ENCODE data around the gene PSMF1.

The PSMF1 gene

GRCh38 chr20:1165521-1165920 is 47.1 kb downstream of the PSMF1 start:
- no peak for DNase-seq

GRCh38 chr20:1165941-1166340 is 47.5 kb downstream of the PSMF1 start:
- DNase-seq: no peak

DNA sequence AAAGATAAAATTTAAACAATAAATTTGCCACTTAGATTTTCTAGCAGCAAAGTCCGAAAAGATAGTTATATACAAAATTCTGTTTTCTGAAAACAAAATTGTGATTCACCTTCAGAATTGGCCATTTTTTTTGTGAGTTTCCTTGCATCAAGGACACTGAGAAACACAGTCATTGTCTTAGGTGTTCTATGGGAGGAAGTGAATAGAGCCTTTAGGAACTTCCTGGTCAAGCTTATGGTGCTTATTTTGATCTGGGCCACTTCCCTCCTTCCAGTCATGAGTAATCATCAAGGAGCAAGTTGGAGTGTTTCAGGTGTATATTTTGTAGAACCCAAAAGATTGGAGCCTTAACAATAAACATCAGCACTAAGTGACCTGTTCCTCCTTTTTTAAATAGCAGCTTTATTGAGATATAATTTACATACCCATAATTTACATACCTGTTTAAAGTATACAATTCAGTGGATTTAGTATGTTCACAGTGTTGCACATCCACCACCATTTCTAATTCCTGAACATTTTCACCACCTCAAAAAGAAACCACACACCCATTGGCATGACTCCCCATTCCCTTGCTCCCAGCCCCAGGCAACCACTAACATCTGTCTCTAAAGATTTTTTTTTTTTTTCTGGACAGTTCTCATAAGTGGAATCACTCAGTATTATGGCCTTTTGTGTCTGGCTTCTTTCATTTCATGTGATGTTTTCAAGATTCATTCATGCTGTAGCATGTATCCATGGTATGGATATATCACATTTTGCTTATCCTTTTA is 48.7 kb downstream of the PSMF1 start:
- no peak for DNase-seq

DNA sequence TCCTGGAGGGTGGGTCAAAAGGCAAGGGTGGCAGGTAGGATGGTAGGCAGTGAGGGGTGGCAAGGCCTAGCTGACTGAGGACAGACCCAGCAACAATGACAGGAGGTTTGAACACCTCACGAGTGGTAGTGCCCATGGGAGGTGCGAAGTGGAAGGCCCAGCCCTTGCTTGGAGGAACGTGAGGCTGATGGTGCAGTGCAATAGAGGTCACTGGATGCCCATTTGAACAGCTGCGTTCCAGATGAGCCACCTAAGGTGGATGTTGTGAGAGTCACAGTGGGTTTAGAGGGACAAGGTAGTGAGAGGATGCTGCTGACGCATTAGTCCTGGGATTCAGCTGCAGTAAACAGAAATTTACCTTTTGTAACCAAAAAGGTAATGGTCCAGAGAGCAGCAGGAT is 50.8 kb downstream of the PSMF1 start:
- DNase-seq: no peak

GRCh38 chr20:1171461-1172093 is 53.2 kb downstream of the PSMF1 start:
- peak; percentile 27 for DNase-seq

DNA sequence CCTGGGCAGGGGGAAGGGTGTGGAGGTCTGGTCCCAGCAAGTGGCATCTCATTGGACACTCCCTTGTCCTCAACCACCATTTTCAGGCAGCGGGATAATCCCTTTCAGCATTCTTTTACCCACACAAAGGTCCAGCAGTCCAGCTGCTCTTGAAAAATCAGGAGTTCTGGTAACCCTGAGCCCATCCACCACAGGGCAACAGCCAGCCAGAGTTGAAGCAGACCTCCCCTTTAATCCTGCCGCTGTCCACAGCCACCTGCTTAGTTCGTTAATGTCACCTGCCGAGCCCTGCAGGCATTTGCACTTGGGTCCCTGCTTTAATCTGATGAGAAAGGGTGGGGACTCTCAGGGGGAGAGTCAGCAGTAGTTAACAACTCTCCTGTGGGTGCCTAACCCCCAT is 55.3 kb downstream of the PSMF1 start:
- DNase-seq: no peak

DNA sequence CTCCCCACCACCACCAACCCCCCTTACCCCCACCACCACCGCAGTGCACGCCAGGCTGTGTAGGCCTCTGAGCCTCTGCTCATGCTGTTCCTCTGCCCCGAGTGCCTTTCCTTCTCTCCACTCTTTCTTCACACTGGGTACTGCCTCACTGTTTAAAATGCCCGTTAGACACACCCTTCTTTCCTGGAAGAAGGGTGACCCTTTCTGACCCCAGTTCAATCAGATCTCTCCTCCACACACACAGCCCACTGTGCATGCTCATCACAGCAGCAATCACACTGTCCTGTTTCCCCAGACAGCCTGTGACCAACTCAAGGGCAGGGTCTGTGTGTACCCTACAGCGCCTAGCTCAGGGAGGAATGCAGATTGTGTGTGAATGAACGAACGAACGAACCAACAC is 56.4 kb downstream of the PSMF1 start:
- DNase-seq: no peak

DNA sequence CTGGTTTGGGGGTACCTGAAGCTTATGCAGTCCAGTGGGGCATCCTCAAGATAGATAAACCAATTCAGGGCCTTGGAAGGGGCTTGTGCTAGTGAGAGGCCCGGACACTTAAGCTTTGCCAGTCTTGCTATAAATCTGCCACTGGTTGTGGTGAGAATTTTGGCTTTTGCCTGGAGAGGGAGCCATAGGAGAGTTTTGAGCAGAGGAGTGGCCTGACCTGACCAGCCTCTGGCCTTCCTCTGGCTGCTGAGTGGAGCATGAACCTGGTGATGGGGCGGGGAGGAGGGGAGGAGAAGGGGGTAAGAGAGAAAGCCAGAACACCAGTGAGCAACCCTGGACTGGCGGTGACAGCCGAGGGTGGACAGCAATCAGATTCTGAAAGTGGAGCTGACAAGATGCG is 59.3 kb downstream of the PSMF1 start:
- DNase-seq: no peak

DNA sequence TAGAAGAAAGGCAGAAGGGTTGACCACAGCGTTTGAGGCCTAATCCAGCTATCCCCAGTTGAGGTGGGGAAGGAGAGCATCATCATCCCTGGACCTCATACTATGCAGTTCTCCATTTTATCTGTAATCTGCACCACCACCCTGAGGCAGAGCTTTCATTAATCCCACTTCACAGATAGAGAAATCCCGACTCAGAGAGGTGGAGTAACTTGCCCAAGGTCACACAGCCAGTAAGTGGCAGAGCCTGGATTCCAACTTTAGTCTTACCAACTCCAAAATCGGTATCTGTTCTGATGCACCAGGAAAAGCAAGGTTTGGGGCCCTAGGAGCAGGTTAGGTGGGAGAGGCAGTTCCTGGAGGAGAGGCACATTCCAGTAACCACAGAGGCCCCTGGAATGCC is 59.7 kb downstream of the PSMF1 start:
- no peak for DNase-seq

GRCh38 chr20:1178623-1179022 is 60.2 kb downstream of the PSMF1 start:
- no peak for DNase-seq

GRCh38 chr20:1180949-1181348 is 62.5 kb downstream of the PSMF1 start:
- DNase-seq: no peak

- no peak for DNase-seq
Measured at GRCh38 chr20:1182106-1182505, 63.7 kb downstream of the PSMF1 start.

GRCh38 chr20:1183153-1183552 is 64.8 kb downstream of the PSMF1 start:
- DNase-seq: no peak

DNA sequence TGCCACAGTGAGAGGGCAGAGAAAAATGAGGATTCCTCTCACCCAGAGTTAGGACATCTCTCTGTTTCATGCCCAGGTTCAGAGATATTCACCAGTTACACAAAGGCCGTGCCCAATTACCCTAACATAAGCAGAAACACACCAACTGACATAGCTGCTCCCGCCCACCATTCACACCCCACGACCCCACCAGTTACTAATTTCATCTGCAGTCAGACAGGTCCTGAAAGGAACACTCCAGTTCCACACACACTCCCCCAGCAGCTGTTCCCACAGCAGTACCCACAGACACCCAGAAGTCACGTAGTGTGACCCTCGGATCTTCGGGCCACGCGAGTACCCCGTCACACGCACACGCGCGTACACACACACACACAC is 65.8 kb downstream of the PSMF1 start:
- no peak for DNase-seq

- DNase-seq: no peak
Measured at GRCh38 chr20:1184638-1185315, 66.4 kb downstream of the PSMF1 start, which contains the start of gene TMEM74B. Gene TMEM74B, minus strand, starts transcription at chr20:1184981. Its CDS starts 1,180 bp downstream, at chr20:1183801.

GRCh38 chr20:1185316-1185741 is 66.9 kb downstream of the PSMF1 start:
- DNase-seq: peak; percentile 10

DNA sequence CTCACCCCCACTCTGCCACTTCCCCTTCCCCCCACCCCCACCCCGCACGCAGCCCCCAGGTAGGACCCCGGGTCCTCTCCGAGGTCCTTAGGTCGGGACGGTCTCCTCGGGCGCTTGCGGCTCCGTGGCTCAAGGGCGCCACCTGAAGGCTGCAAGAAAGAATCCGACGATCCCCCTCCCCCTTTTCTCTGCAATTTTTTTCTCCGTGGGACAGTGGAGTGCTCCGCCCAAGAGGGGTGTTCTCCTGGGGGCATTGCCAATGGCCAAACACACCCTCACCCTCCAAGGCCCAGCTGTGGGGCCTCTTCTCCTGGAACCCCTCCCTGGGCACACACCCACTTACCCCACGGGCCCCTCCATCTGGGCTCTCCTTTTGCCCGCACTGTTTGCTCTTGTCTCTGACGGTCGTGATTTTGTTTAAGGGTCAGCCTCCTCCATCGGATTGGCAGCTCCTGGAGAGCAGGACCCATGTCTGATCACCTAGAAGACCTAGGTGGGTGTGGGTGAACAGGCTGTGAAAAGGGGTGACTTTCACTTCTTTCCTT is 67.5 kb downstream of the PSMF1 start:
- peak; percentile 57 for DNase-seq

DNA sequence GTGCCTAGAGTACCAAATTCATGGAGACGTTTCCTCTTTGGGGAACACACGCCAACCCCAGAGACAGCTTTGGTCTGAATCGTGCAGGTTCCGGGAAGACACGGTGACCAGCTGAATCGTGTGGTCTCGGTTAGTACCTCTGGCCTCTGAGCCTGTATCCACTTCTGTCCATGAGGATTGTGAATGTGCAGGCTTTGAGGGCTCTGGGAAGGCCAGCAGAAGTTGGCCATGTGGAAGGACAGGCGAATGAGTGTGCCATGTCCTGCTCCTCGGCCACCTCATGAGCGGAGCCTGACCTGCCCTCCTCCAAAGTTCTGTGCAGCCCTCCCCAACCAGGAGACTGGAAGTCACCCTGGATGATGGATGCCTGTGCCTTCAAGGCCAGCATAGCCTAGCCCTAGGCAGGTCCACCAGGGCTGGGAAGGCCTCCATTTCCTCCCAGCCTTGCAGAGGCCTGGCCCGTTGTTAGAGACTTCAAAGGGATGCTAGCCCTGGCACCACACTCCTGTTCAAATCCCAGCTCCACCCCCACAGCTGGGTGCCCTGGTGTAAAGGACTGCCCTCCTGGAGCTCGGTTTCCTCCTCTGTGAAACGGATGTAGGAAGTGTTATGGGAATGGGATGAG is 68.1 kb downstream of the PSMF1 start:
- no peak for DNase-seq

DNA sequence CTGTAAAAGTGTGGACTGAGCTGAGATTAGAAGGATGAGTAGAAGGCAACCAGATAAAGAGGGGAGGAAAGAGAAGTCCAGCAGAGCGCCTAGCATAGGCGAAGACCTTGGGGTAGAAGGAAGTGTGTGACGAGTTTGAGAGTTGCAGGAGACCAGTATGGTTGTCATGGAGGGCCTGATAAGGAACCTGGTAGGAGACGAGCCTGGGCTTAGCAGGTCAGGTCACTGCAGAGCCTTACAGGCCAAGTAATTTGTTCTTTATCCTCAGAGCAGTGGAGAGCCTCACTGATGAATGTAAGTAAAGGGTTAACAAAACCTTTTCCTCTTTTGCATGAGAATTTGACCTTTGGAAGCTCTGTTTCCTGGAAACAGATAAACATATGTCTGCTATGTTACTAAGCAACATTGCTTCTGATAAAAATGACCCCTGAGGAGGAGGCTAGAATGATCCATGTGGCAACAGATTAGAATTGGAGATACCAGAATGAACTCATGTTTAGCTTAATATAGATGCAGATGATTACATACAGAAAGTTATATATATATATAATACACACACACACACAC is 69.3 kb downstream of the PSMF1 start:
- DNase-seq: no peak

DNA sequence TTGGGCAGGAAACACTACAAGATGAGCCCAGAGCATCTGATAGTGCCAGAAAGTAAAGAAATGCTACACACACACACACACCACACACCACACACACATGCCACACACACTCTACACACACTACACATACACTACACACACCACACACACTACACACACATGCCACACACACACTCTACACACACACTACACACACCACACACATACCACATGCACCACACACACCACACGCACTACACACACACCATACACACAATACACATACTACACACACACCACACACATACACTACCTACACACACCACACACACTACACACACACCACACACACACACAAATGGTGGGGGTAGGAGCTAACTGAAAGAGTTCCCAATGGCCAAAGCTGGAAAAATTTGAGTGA is 69.9 kb downstream of the PSMF1 start:
- DNase-seq: no peak

- DNase-seq: no peak
Measured at GRCh38 chr20:1189827-1190226, 71.4 kb downstream of the PSMF1 start.

DNA sequence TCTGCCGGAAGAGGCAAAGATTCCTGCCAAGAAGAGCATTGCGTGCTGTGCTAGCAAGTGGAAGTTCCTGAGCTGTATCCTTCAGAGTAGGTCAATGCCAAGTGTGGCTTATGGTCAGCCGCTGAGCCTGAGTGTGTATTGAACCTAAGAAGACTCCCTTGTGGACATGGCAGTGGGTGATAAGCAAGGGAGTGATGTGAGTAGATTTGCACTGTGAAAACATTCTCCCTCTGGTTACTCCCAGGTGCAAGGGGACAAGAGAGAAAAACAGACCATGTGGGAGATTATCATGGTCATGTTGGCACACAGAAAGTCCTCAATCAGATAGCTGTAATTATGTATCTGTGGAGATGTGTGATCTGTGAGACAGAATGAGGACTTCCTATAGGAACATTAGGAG is 72.4 kb downstream of the PSMF1 start:
- no peak for DNase-seq

DNA sequence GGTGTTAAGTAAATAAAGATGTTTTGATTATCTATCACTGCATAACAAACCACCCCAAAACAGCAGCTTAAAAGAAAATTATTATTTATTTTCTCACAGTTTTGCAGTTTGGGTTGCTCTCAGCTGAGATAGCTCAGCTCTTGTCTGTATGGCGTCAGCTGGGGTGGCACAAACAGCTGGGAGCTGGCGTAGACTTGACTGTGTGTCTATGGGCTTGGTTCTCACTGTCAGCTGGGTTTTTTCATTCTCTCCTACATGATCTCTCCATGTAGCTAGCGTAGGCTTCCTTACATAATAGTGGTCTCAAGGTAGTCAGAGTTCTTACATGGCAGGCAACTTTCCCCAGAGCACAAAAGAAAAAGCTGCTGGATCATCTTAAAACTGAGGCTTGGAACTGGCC is 72.9 kb downstream of the PSMF1 start:
- no peak for DNase-seq

All from CD4-positive, alpha-beta T cell treated with Interleukin-17A for 4 hours (primary cell).